Vagina (tissue), 2 donors: Measurements from ENCODE around the gene NR2F1-AS1. TPM values are rescaled to one million over a fixed set of nuclear protein-coding genes. Genes with fewer than 3 reads are reported as not detected.

Source experiments
- DNase-seq, 2 donors: peaks; one replicate each; pipeline ENCODE4 v3.0.0-alpha.2; 2017; ENCODE audit errors: extremely low spot score in 2 of 2
- H3K27ac ChIP-seq: fragments of 200-600 bp; sonication (generic); one replicate; pipeline ENCODE4 v1.5.1; 2019
- H3K27me3 ChIP-seq: fragments of 200-600 bp; sonication (generic); one replicate; pipeline ENCODE4 v1.5.1; 2019
- H3K36me3 ChIP-seq, 2 donors: fragments of 200-600 bp; sonication (generic); one replicate each; pipeline ENCODE4 v1.5.1; 2017 to 2019
- H3K4me1 ChIP-seq: fragments of 200-600 bp; sonication (generic); one replicate; pipeline ENCODE4 v1.5.1; 2019
- H3K4me3 ChIP-seq, 2 donors: fragments of 200-600 bp; sonication (generic); 1 replicate in 1 of 2; 2 replicates in 1 of 2; pipeline ENCODE4 v1.5.1; 2016 to 2019
- H3K9me3 ChIP-seq: fragments of 200-600 bp; sonication (generic); one replicate; pipeline ENCODE4 v1.5.1; 2019
- POLR2A ChIP-seq, 2 donors: fragments of 450-650 bp; IDR thresholded peaks; one replicate each; pipeline ENCODE4 v1.6.1; 2017; ENCODE audit warnings: antibody characterized with exemption in 2 of 2, mild to moderate bottlenecking in 2 of 2, moderate library complexity in 2 of 2
- POLR2AphosphoS5 ChIP-seq, 2 donors: sonication (generic); formaldehyde crosslinking; IDR thresholded peaks; one replicate each; pipeline ENCODE4 v1.9.0; 2017; ENCODE audit warnings: antibody characterized with exemption in 2 of 2, mild to moderate bottlenecking in 2 of 2, low read depth in 1 of 2; ENCODE audit not compliant: insufficient read depth in 1 of 2
- intact Hi-C: fragments of 100-400 bp; cut with DNase I; formaldehyde crosslinking; loops from one replicate; pipeline ENCODE4 v1.15.1; 2023
- total RNA-seq: library from RNA; depleted of rRNA; stranded (reverse); fragments of >200 nt; gene quantifications from one replicate; pipeline ENCODE4 v1.2.3, GENCODE V29; 2016
- TF ChIP-seq, protein P1 (sequence below), 3 experiments: fragments of 450-650 bp in 2 of 3; fragments of 200-600 bp in 1 of 3; sonication (generic) in 1 of 3; IDR thresholded peaks; one replicate each; pipeline ENCODE4 v1.5.1; 2017 to 2019; ENCODE audit warnings: antibody characterized with exemption in 3 of 3, mild to moderate bottlenecking in 2 of 3, moderate library complexity in 2 of 3

The NR2F1-AS1 gene
- total RNA-seq, 1 donor from 2014 or later = 22.3 TPM

DNA sequence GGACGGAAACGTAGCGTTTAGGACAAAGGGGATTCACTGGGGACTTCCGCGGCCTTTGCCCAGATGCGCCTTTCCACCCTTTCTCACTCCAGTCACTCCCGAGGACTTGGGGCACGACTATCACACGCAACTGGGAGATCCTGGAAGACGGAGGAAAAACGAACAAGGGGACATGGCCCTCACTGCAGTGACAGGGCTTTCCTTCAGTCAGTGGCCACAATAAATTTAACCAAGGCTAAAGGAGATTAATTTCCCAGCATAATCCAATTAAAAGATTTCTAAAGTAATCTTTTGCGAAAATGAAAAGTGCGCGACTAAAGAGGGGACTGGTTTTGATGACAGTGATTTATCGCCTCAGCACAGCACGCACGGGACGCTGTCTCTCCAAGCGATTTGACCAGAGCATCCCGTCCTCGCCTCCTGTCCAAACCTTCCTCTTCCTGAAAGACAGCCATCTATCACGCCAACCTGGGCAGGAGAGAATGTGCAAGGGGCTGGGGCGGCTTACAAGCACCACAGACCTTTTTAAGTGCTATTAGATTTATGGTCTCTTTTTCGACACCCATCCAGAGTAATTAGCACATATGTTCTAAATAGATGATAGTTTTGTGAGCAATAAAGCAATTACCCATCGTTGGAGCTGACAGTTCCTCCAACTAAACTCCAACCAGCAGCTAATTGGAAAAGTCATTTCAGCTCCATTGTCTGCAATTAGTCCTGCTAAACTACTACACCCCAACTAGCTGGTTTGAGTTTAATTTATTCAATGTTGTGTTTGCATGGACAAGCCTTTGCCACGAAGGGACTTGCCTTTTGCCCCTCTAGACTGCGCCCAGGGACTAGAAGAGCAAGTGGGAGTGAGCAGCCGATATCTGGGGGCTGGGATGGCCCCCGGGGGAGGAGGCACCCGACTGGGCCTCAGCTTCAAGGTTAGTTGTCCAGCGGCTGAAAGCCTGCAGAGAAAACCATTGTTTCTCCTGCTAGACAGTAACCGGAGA is 7.4 kb downstream of the NR2F1-AS1 start:
- Histone ChIP-seq H3K9me3 (no peaks in the 10 kb centered on the region), H3K27me3 (no peaks in the 10 kb centered on the region), H3K4me3 (peak overlapping the region in 1 of 2 donors; percentile 25), H3K4me1 (peaks cover 14% of the 10 kb centered on the region), H3K27ac (no peak overlapping the region), H3K36me3 (no peaks in the 10 kb centered on the region)
- DNase-seq = no peak
- intact Hi-C loops = loop anchor here (2.0 to 10.0 kb wide), 2 partner anchors 39 to 231 kb away; no protein-coding TSS in a partner anchor
- TF ChIP-seq, protein P1, sequence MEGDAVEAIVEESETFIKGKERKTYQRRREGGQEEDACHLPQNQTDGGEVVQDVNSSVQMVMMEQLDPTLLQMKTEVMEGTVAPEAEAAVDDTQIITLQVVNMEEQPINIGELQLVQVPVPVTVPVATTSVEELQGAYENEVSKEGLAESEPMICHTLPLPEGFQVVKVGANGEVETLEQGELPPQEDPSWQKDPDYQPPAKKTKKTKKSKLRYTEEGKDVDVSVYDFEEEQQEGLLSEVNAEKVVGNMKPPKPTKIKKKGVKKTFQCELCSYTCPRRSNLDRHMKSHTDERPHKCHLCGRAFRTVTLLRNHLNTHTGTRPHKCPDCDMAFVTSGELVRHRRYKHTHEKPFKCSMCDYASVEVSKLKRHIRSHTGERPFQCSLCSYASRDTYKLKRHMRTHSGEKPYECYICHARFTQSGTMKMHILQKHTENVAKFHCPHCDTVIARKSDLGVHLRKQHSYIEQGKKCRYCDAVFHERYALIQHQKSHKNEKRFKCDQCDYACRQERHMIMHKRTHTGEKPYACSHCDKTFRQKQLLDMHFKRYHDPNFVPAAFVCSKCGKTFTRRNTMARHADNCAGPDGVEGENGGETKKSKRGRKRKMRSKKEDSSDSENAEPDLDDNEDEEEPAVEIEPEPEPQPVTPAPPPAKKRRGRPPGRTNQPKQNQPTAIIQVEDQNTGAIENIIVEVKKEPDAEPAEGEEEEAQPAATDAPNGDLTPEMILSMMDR (IDR thresholded peaks at IDR 0.05) = no peak
- TF ChIP-seq POLR2A (IDR thresholded peaks at IDR 0.05) (no peak), POLR2AphosphoS5 (IDR thresholded peaks at IDR 0.05; ENCODE audit: insufficient read depth in 1 of 2, low read depth in 1 of 2) (no peak)

DNA sequence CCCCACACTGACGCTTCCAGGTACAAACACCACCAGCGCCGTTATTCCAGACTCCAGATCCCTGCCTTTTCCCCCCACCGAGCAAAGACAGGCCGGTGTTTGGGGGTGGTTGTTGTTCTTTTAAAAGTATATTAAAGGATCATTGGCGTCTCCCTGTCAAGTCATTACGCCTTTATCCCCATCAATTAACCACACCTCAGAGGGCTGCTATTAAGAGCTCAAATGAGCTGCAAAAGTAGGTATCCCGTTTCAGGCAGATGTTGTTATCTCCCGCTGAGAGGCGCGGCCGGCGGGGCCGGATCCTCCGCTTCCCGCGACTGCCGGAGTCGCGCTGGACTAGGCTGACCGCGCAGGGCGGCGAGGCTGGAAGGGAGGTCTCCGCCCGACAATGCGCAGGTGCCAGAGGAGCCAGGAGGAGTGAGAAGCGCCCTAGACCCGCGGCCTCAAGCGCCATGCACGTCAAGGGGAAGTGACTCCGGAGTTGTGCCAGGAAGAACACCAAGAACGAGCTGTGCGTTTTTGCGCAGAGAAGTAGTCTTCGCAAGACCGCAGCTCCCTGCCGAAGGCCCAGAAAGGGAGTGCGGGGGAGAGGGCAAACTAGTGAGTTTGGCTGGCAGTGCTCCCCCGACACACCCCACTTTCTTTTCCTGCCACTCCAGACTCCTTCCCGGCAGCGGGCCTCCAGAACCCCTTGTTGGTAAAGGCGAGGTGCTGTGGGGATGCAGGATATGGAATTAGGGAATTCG is 8.2 kb downstream of the NR2F1-AS1 start:
- peak in 1 of 2 donors; percentile 83 for DNase-seq
- TF ChIP-seq POLR2AphosphoS5 (IDR thresholded peaks at IDR 0.05; ENCODE audit: insufficient read depth in 1 of 2, low read depth in 1 of 2) (no peak), POLR2A (IDR thresholded peaks at IDR 0.05) (no peak)
- TF ChIP-seq, protein P1 (IDR thresholded peaks at IDR 0.05) = no peak
- no peaks in the 10 kb centered on the region for H3K36me3 ChIP-seq
- peak overlapping the region; percentile 17 to 25 for H3K4me3 ChIP-seq
- peaks cover 9% of the 10 kb centered on the region for H3K4me1 ChIP-seq
- intact Hi-C loops = loop anchor here (2.0 to 10.0 kb wide), 2 partner anchors 38 to 232 kb away; no protein-coding TSS in a partner anchor
- no peaks in the 10 kb centered on the region for H3K9me3 ChIP-seq
- no peaks in the 10 kb centered on the region for H3K27me3 ChIP-seq
- H3K27ac ChIP-seq = peak overlapping the region; percentile 28

DNA sequence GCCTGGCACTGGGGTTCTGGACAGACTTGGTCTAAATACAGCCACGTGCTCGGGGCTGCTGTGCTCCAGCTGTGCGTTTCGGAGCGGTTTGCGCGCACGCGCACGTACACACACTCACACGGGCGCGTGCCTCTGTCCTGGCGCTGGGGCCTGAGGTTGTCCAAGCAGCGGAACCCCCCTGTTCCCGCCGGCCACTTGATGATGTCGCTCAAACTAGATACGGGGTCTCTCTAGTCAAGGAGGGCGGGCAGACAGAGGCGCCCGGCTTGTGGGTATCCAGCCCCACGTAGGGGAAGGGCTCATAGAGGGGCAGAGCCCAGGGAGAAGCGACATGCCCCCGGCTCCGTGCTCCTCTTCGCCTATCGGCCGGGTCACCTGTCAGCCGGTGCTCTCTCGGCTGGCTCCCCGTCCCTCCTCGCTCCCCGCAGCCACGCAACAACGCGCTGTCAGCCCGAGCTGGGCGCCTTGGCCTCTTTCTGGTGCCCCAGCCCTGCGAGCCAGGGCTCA is 8.9 kb downstream of the NR2F1-AS1 start:
- DNase-seq = no peak
- intact Hi-C loops = loop anchor here (2.0 to 10.0 kb wide), 2 partner anchors 37 to 233 kb away; no protein-coding TSS in a partner anchor
- no peaks in the 10 kb centered on the region for H3K27me3 ChIP-seq
- H3K27ac ChIP-seq = peak overlapping the region; percentile 28
- peak overlapping the region; percentile 17 to 25 for H3K4me3 ChIP-seq
- H3K36me3 ChIP-seq = no peaks in the 10 kb centered on the region
- TF ChIP-seq POLR2A (IDR thresholded peaks at IDR 0.05) (no peak), POLR2AphosphoS5 (IDR thresholded peaks at IDR 0.05; ENCODE audit: insufficient read depth in 1 of 2, low read depth in 1 of 2) (no peak)
- TF ChIP-seq, protein P1 (IDR thresholded peaks at IDR 0.05) = no peak
- H3K4me1 ChIP-seq = peaks cover 9% of the 10 kb centered on the region
- no peaks in the 10 kb centered on the region for H3K9me3 ChIP-seq

DNA sequence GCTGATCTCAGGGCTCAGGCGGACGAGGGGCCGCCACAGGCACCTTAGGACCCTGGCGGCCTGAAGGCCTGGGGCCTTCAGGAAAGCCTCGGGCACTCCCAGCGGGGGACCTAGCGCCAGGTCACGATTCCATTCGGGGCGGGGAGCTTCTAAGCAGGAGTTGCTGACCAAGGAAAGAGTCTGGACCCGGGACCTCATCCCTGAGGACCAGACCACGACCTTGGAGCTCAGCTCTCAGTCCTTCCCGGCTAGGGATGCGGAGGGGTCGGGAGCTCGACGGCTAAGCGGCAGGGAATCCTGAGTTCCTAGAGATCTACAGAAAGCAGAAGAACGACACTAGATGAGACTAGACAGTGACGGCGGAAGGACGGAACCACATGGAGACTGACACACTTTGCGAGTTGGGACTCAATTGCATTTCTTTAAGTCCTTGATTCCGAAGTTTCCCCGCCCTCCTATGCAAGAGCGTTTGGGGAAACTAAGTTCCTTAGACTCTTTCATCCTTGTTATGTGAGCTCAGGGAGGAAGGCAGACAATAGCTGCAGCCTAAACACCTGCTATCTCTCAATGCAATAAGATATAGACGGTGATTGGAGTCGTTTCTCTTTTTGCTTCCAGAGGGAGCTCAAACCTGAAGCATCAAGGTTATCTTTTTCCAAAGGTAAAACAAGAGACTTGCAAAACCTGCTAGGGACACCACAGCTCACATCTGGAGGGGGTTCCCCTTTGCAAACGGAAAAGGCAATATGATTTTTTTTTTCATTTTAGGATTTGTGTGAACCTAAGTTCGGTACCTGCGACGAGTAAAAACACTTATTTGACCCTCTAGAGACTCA is 9.7 kb downstream of the NR2F1-AS1 start:
- TF ChIP-seq, protein P1 (IDR thresholded peaks at IDR 0.05) = no peak
- no peak for TF ChIP-seq POLR2A (IDR thresholded peaks at IDR 0.05)
- no peak for TF ChIP-seq POLR2AphosphoS5 (IDR thresholded peaks at IDR 0.05; ENCODE audit: insufficient read depth in 1 of 2, low read depth in 1 of 2)
- DNase-seq = no peak
- H3K27me3 ChIP-seq = no peaks in the 10 kb centered on the region
- H3K9me3 ChIP-seq = no peaks in the 10 kb centered on the region
- intact Hi-C loops = loop anchor here (10.0 kb wide), 1 partner anchor 233 kb away; no protein-coding TSS in a partner anchor
- H3K36me3 ChIP-seq = no peaks in the 10 kb centered on the region
- no peak overlapping the region for H3K4me3 ChIP-seq
- H3K27ac ChIP-seq = no peak overlapping the region
- peaks cover 9% of the 10 kb centered on the region for H3K4me1 ChIP-seq
